GM13976 (cell line): ENCODE measurements around the gene MADD.

Source experiments
- DNase-seq: peaks from one replicate; pipeline ENCODE4 v3.0.0; 2012; ENCODE audit warnings: low spot score
- CTCF ChIP-seq: IDR thresholded peaks from 2 replicates; pipeline ENCODE4 v1.5.1; 2012; ENCODE audit warnings: borderline replicate concordance, mild to moderate bottlenecking; ENCODE audit not compliant: insufficient read depth; ENCODE audit errors: extremely low read depth, missing control alignments, control extremely low read depth
- in situ Hi-C: fragments of 300-500 bp; cut with MboI; formaldehyde crosslinking; loops from one replicate; pipeline ENCODE4 v1.12.0; 2022; ENCODE audit warnings: low sequenced_read_pairs, mixed read lengths, inconsistent platforms; ENCODE audit not compliant: unreplicated experiment

The MADD gene

GRCh38 chr11:47326198-47326597 lies 56.3 kb downstream of the MADD start:
- in situ Hi-C loops = no loop called here
- no peak for DNase-seq
- TF ChIP-seq CTCF = no peak

DNA sequence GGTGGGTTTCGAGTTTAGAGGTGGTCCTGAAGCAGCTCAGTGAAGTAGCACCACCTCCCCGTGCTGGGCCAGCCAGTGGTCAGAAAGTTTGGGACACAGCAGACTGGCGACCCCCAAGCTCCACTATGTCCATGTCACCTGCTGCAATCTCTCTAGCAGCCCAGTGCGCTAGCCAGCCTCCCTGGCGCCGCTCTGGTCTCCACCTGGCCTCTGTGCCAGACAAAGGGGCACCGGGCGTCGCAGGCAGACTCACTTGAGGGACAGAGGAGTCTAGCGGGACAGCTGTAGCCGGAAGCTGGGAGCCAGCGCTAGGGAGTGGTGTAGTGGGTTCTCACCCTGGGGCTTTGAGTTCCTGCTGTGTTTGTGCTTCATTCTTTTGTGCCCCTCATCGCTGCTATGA lies 57.1 kb downstream of the MADD start:
- TF ChIP-seq CTCF = no peak
- in situ Hi-C loops = no loop called here
- peak; percentile 30 for DNase-seq

DNA sequence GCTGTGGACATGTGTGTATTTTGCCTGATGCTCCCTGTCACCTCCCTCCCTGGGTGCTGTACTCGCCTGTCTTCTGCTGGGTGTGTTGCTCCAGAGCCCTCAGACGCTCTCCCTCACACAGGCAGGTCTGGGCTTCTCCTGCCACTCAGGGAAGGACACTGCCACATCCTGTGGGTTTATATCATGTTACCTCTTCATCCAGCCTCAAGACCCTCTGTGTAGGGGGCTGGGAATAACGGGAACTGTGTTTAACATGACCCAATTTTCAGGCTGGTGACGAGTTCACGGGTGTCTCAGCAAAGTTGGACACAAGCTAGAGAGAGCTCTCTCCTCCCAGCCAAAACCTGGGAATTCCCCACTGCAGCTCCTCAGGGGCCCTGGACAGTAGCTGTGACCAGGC lies 58.0 kb downstream of the MADD start:
- in situ Hi-C loops = no loop called here
- TF ChIP-seq CTCF = no peak
- no peak for DNase-seq

DNA sequence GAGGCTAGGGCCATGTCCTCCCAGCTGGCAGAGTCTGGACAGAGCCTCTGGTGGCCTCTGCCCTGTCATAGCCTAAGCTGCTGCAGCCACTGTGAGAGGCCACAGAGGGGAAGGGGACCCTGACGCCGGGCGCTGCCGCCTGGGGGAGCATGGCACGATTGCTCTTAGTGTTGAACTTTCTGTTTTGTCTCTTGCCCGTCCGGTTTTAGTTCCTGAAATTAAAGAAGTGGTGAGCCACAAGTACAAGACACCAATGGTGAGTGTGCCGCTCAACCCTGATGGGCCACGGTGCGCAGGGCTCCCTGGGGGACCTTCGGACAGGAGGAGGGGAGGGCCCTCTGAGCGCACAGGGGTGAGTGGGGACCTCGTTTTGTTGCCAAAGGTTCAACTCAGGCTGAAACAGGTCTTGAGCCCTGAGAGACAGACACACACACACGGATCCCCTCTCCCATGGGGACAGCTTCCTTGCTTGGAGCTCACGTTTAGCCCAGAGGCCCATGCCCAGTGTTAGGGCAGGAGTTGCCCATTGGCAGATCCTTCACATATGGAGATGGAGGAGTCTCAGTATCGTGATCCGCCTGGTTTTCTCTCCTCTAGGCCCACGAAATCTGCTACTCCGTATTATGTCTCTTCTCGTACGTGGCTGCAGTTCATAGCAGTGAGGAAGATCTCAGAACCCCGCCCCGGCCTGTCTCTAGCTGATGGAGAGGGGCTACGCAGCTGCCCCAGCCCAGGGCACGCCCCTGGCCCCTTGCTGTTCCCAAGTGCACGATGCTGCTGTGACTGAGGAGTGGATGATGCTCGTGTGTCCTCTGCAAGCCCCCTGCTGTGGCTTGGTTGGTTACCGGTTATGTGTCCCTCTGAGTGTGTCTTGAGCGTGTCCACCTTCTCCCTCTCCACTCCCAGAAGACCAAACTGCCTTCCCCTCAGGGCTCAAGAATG lies 58.8 kb downstream of the MADD start:
- TF ChIP-seq CTCF = no peak
- DNase-seq = no peak
- in situ Hi-C loops = no loop called here

GRCh38 chr11:47329431-47329986 lies 59.6 kb downstream of the MADD start:
- TF ChIP-seq CTCF = no peak
- in situ Hi-C loops = no loop called here
- DNase-seq = no peak

GRCh38 chr11:47329987-47330931 lies 60.3 kb downstream of the MADD start:
- in situ Hi-C loops = no loop called here
- DNase-seq = no peak
- TF ChIP-seq CTCF = no peak
